CD14-positive monocyte (primary cell): ENCODE results near the gene GNRH2. TPM values are rescaled to one million over a fixed set of nuclear protein-coding genes. Genes with fewer than 3 reads are reported as not detected.

Experiments
- DNase-seq, 3 donors: peaks; one replicate each; pipeline ENCODE4 v3.0.0-alpha.2; 2011 to 2022
- H2AFZ ChIP-seq: 2 replicates; pipeline ENCODE4 v1.6.0; 2012; ENCODE audit warnings: mild to moderate bottlenecking, low read depth, low read length, inconsistent platforms; ENCODE audit not compliant: insufficient read depth, poor library complexity, severe bottlenecking
- H3K27ac ChIP-seq, 2 donors: 1 replicate in 1 of 2; 2 replicates in 1 of 2; pipeline ENCODE4 v1.5.1; 2012 to 2013; ENCODE audit warnings: low read length in 2 of 2, control low read depth in 1 of 2, inconsistent platforms in 1 of 2, low read depth in 1 of 2, mild to moderate bottlenecking in 1 of 2
- H3K27me3 ChIP-seq, 2 donors: one replicate each; pipeline versions ENCODE4 v1.6.0 to v1.6.1; 2011 to 2013; ENCODE audit warnings: low read length in 2 of 2; ENCODE audit not compliant: control insufficient read depth in 2 of 2, insufficient read depth in 2 of 2
- H3K36me3 ChIP-seq, 2 donors: replicated peaks in 1 of 2; 1 replicate in 1 of 2; 2 replicates in 1 of 2; pipeline versions ENCODE4 v1.5.1 to v1.6.1; 2012 to 2013; ENCODE audit warnings: low read length in 2 of 2, control low read depth in 1 of 2, inconsistent platforms in 1 of 2, mild to moderate bottlenecking in 1 of 2; ENCODE audit not compliant: insufficient read depth in 2 of 2, control insufficient read depth in 1 of 2
- H3K4me1 ChIP-seq, 2 donors: 1 replicate in 1 of 2; 2 replicates in 1 of 2; pipeline versions ENCODE4 v1.5.1 to v1.6.1; 2012 to 2013; ENCODE audit warnings: low read length in 2 of 2, control low read depth in 1 of 2, inconsistent platforms in 1 of 2, mild to moderate bottlenecking in 1 of 2, moderate library complexity in 1 of 2; ENCODE audit not compliant: insufficient read depth in 2 of 2, control insufficient read depth in 1 of 2
- H3K4me2 ChIP-seq: replicated peaks from 2 replicates; pipeline ENCODE3; 2012; ENCODE audit warnings: low read length, moderate library complexity, mild to moderate bottlenecking; ENCODE audit not compliant: poor library complexity, severe bottlenecking; ENCODE audit errors: extremely low read depth
- H3K4me3 ChIP-seq, 3 experiments: fragments of 200-600 bp in 1 of 3; sonication (generic) in 1 of 3; replicated peaks in 1 of 3; 1 replicate in 2 of 3; 2 replicates in 1 of 3; pipeline ENCODE4 v1.5.1; 2011 to 2013; ENCODE audit warnings: low read length in 3 of 3, mild to moderate bottlenecking in 3 of 3, control low read depth in 2 of 3, low read depth in 2 of 3, inconsistent platforms in 1 of 3, moderate library complexity in 1 of 3
- H3K79me2 ChIP-seq: 2 replicates; pipeline ENCODE4 v1.6.0; 2012; ENCODE audit warnings: mild to moderate bottlenecking, control low read depth, inconsistent platforms, low read length, moderate library complexity; ENCODE audit not compliant: insufficient read depth
- H3K9ac ChIP-seq: 2 replicates; pipeline ENCODE4 v1.6.0; 2017; ENCODE audit warnings: low read length, mild to moderate bottlenecking; ENCODE audit not compliant: insufficient read depth, poor library complexity, severe bottlenecking
- H3K9me3 ChIP-seq, 2 donors: replicated peaks in 1 of 2; 1 replicate in 1 of 2; 2 replicates in 1 of 2; pipeline versions ENCODE4 v1.5.1 to v1.6.1; 2012 to 2013; ENCODE audit warnings: low read length in 2 of 2, control low read depth in 1 of 2; ENCODE audit not compliant: control insufficient read depth in 1 of 2, insufficient read depth in 1 of 2
- H4K20me1 ChIP-seq: 2 replicates; pipeline ENCODE4 v1.6.0; 2012; ENCODE audit warnings: mild to moderate bottlenecking, low read length, control low read depth, moderate library complexity; ENCODE audit not compliant: insufficient read depth
- H3K27ac Mint-ChIP-seq, 7 donors: one replicate each; pipeline ENCODE4 v1.8.0; 2020; ENCODE audit warnings: mild to moderate bottlenecking in 7 of 7, mixed read lengths in 7 of 7, moderate library complexity in 6 of 7, inconsistent platforms in 2 of 7
- H3K27me3 Mint-ChIP-seq, 3 donors: one replicate each; pipeline ENCODE4 v1.8.0; 2021 to 2022; ENCODE audit warnings: low read depth in 3 of 3, mild to moderate bottlenecking in 3 of 3, mixed read lengths in 3 of 3, moderate library complexity in 3 of 3, inconsistent platforms in 1 of 3
- H3K36me3 Mint-ChIP-seq, 2 donors: one replicate each; pipeline ENCODE4 v1.8.0; 2020; ENCODE audit warnings: mixed read lengths in 2 of 2, inconsistent platforms in 1 of 2, mild to moderate bottlenecking in 1 of 2
- H3K4me1 Mint-ChIP-seq: one replicate; pipeline ENCODE4 v1.8.0; 2020; ENCODE audit warnings: mild to moderate bottlenecking, mixed read lengths
- H3K4me3 Mint-ChIP-seq, 2 donors: one replicate each; pipeline ENCODE4 v1.8.0; 2020; ENCODE audit warnings: mild to moderate bottlenecking in 2 of 2, mixed read lengths in 2 of 2, moderate library complexity in 1 of 2
- H3K9me3 Mint-ChIP-seq, 7 donors: one replicate each; pipeline ENCODE4 v1.8.0; 2020 to 2022; ENCODE audit warnings: mixed read lengths in 7 of 7, mild to moderate bottlenecking in 6 of 7, moderate library complexity in 6 of 7, inconsistent platforms in 2 of 7
- WGBS: methylation state at CpG from one replicate; pipeline ENCODE4 v1.1.5; 2013; ENCODE audit warnings: missing lambda C conversion rate; ENCODE audit not compliant: insufficient coverage; 5-methylcytosine and 5-hydroxymethylcytosine counted together
- intact Hi-C, 2 donors: fragments of 100-400 bp; cut with micrococcal nuclease; formaldehyde crosslinking; loops; one replicate each; pipeline versions ENCODE4 v1.15.0 to v1.15.1; 2023
- polyA plus RNA-seq, 3 donors: library from polyadenylated mRNA; depleted of rRNA in 1 of 3; unstranded in 2 of 3; stranded (reverse) in 1 of 3; fragments of 300-500 nt in 2 of 3; fragments of >200 nt in 1 of 3; fragmentation: Illumina TruSeq in 2 of 3; gene quantifications; 1 replicate in 2 of 3; 2 replicates in 1 of 3; pipeline ENCODE4 v1.2.3, GENCODE V29; 2012 to 2021
- TF ChIP-seq, protein P1 (sequence below): fragments of 200-600 bp; IDR thresholded peaks from one replicate; pipeline ENCODE4 v1.8.0; 2022; ENCODE audit warnings: antibody characterized with exemption, mild to moderate bottlenecking

Gene GNRH2
- polyA plus RNA-seq, 3 donors = not detected

GRCh38 chr20:3032624-3033023, 10.8 kb upstream of the GNRH2 start:
- Histone ChIP-seq H3K4me3 (no peak overlapping the region), H3K4me1 (no peaks in the 10 kb centered on the region), H2AFZ (no peak overlapping the region), H4K20me1 (no peaks in the 10 kb centered on the region), H3K9me3 (no peaks in the 10 kb centered on the region), H3K9ac (no peak overlapping the region), H3K27ac (no peak overlapping the region), H3K79me2 (no peaks in the 10 kb centered on the region), H3K36me3 (peaks cover 58 to 95% of the 10 kb centered on the region in 2 donors), H3K27me3 (no peaks in the 10 kb centered on the region), H3K4me2 (no peak overlapping the region)
- WGBS = 100% methylated on average over 6 of the region's 8 CpGs
- H3K9me3 Mint-ChIP-seq = no peaks in the 10 kb centered on the region
- H3K4me1 Mint-ChIP-seq = no peaks in the 10 kb centered on the region
- no peak overlapping the region for H3K4me3 Mint-ChIP-seq
- no peaks in the 10 kb centered on the region for H3K27me3 Mint-ChIP-seq
- no peak overlapping the region for H3K27ac Mint-ChIP-seq
- intact Hi-C loops = no loop called here
- TF ChIP-seq, protein P1, sequence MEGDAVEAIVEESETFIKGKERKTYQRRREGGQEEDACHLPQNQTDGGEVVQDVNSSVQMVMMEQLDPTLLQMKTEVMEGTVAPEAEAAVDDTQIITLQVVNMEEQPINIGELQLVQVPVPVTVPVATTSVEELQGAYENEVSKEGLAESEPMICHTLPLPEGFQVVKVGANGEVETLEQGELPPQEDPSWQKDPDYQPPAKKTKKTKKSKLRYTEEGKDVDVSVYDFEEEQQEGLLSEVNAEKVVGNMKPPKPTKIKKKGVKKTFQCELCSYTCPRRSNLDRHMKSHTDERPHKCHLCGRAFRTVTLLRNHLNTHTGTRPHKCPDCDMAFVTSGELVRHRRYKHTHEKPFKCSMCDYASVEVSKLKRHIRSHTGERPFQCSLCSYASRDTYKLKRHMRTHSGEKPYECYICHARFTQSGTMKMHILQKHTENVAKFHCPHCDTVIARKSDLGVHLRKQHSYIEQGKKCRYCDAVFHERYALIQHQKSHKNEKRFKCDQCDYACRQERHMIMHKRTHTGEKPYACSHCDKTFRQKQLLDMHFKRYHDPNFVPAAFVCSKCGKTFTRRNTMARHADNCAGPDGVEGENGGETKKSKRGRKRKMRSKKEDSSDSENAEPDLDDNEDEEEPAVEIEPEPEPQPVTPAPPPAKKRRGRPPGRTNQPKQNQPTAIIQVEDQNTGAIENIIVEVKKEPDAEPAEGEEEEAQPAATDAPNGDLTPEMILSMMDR = no peak
- DNase-seq = no peak
- peaks cover 0 to 66% of the 10 kb centered on the region in 2 donors for H3K36me3 Mint-ChIP-seq

GRCh38 chr20:3037654-3038053, 5.8 kb upstream of the GNRH2 start:
- no peak overlapping the region for H3K4me3 ChIP-seq
- no peaks in the 10 kb centered on the region for H3K9me3 Mint-ChIP-seq
- H3K27ac Mint-ChIP-seq = peak overlapping the region in 1 of 7 donors; percentile 29
- DNase-seq = no peak
- intact Hi-C loops = no loop called here
- H3K36me3 ChIP-seq = peaks cover 65 to 85% of the 10 kb centered on the region in 2 donors
- peaks cover 38 to 79% of the 10 kb centered on the region in 2 donors for H3K36me3 Mint-ChIP-seq
- no peaks in the 10 kb centered on the region for H3K79me2 ChIP-seq
- 100% methylated on average over 2 of the region's 3 CpGs for WGBS
- no peak overlapping the region for H2AFZ ChIP-seq
- no peak overlapping the region for H3K4me3 Mint-ChIP-seq
- no peak overlapping the region for H3K9ac ChIP-seq
- H3K27me3 ChIP-seq = no peaks in the 10 kb centered on the region
- TF ChIP-seq, protein P1 = no peak
- no peaks in the 10 kb centered on the region for H3K4me1 Mint-ChIP-seq
- no peaks in the 10 kb centered on the region for H3K9me3 ChIP-seq
- no peaks in the 10 kb centered on the region for H4K20me1 ChIP-seq
- H3K4me1 ChIP-seq = no peaks in the 10 kb centered on the region
- no peak overlapping the region for H3K4me2 ChIP-seq
- H3K27me3 Mint-ChIP-seq = peaks cover 0 to 3% (median 0%) of the 10 kb centered on the region in 3 donors
- no peak overlapping the region for H3K27ac ChIP-seq
